Measurements from ENCODE around the gene SCUBE1.
"Not testable (repeated sequence)": the region's sequence is repeated elsewhere in the genome, so short reads cannot be mapped to it uniquely, and the experiment has no call there.

Gene SCUBE1

DNA sequence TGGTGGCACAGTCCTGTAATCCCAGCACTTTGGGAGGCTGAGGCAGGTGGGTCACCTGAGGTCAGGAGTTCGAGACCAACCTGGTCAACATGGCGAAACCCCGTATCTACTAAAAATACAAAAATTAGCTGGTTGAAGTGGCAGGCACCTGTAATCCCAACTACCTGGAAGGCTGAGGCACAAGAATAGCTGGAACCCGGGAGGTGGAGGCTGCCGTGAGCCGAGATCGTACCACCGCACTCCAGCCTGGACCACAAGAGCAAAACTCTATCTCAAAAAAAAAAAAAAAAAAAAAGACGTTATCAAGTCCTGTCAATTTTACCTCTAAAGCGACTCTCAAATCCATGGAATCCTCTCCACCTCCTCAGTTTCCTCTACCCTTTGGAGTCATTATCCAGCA, 12.5 kb upstream of the SCUBE1 start:
- DNase-seq: not testable (repeated sequence)

DNA sequence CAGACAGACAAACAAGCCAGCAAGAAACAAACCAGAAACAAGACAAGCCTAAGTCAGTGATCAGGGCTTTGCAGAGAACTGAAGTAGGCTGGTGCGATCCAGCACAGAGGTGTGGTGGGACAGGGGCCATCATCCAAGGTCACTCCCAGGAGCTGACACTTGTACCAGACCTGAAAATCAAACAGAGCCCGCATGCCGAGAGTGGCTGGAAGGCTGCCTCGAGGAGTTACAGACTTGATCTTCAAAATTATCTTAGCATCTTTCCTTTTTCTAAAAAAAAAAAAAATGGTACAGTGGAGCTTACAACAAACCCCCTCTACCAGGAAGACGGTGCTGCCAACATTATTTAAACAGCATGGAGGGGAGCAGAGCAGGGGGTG, 8.8 kb upstream of the SCUBE1 start:
- no peak for DNase-seq

DNA sequence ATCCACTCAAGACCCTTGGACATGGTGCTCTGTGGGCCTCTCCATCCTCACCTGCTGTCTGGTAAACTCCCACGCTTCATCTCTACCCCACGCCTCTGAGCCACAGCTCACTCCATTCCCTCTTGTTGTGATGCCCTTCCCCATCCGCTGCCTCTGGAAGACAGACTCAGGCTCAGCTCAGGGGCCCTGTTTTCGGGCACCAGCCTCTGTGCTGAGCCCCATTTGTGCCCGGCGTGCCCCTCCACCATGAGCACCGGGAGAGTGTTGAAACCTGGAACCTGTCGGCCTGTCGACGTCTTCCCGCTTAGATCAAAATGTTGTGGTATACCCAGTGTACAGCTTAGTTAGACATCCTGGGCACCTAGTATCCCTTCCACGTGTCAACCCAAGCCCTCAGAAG, 6.5 kb upstream of the SCUBE1 start:
- no peak for DNase-seq

DNA sequence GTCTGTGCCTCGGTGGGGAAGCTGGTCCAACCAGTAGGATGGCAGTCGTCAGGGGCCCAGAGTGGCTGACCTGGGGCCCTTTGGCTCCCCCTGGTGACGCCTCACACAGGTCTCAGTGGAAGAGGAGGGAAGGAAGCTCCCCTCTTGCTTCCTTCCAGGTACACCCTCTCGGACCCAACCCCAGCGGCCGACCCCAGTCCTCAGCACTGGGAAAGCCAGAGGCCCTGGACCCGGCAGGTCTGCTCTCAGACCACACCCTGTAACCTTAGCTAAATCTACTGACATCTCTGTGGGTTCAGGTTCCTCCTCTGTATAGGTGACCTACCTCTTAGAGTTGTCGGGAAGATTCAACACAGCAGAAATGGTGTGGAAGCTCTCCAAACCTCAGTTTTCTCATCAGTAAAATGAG, 3.4 kb upstream of the SCUBE1 start:
- DNase-seq: peak; percentile 71

DNA sequence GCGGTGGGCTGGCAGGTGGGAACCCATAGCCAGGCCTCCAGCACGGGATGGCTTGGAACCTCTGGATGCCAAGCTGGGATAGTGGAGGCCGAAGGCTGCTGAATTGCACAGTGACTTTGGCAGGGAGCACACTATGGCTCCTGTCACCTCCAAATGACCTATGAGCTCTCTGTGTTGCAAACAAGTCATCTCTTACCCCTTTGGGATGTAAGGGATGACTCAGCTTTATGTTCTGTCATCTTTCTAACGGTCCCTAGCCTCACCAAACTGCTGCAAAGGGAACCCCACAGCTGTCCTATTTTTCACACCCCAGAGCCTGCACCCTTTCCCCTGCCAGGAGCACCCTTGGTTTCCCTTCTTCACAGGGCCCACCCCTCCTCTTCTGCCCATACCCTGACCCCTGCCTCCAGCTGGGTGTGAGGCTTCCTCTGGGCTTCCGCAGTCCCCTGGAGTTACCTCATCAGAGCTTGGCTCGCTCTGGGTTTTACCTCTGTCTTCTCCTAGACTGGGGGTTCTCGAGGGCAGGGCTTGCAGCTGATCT, 2.7 kb upstream of the SCUBE1 start:
- DNase-seq: no peak

DNA sequence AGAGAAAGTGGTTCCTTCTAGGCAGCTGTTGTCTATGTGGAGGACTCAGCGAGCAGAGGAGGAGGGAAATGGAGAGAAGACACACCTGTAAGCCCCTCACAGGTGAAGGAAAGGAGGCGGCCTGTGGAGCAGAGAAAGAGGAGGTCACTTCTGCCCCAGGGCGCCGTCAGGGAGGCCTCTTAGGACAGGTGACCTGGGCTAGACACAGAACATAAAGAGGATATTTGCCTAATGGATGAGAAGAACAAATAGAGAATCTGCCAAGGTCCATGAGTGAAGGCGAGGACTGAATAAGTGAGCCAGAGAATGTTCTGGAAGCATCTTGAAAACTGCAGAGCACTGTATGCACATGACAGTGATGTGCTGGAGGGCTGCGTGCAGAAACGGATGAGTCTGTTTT, 2.2 kb upstream of the SCUBE1 start:
- DNase-seq: no peak

DNA sequence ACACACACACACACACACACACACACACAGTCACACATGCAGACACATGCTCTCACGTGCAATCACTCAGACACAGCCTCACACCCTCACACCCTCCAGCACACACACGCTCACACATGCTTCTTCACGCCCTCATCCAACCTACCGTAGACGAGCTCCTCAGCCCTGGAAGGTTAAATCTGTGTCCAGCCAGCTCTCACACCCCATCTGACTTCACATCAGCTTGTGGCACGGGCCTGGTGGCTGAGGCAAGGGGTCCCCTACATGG, 1.3 kb upstream of the SCUBE1 start:
- DNase-seq: no peak

DNA sequence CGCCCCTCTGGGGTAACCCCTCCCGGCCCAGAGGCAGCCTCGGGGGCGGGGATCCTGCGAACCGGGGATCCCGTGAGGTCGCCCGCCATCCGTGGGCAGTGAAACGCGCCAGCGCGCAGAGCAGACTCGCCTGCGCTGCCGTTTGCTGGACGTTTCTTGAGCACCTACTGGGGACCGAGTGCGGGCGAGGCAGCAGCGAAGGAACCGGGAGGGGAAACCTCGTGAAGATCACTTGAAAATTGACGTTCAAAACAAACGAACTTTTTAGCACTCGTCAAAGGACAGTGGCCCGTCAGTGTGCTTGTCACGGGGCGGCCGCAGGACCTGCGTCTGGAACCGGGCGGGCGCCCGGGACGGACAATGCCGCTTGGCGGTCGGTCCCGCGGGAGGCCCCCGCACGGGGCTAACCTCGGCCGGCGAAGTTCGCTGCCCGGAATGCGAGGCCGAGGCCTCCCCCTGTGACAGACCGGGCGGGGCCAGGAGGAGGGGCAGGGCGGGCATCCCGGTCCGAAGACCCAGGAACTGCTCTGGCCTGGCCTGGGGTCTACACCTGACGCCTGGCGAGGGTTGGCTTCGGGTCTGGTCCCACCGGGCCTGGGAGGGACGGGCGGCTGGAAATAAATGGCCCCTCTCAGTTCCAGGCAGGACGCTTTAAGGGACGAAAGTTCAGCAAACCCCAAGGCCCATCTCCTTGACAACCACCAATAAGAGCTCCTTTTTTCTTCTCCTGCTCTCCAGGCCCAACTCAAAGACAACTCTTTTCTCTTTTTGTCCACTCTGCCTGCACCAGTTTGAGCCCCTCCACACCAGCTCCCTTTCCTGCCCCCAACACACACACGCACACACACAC, 723 bp upstream of the SCUBE1 start:
- DNase-seq: no peak

DNA sequence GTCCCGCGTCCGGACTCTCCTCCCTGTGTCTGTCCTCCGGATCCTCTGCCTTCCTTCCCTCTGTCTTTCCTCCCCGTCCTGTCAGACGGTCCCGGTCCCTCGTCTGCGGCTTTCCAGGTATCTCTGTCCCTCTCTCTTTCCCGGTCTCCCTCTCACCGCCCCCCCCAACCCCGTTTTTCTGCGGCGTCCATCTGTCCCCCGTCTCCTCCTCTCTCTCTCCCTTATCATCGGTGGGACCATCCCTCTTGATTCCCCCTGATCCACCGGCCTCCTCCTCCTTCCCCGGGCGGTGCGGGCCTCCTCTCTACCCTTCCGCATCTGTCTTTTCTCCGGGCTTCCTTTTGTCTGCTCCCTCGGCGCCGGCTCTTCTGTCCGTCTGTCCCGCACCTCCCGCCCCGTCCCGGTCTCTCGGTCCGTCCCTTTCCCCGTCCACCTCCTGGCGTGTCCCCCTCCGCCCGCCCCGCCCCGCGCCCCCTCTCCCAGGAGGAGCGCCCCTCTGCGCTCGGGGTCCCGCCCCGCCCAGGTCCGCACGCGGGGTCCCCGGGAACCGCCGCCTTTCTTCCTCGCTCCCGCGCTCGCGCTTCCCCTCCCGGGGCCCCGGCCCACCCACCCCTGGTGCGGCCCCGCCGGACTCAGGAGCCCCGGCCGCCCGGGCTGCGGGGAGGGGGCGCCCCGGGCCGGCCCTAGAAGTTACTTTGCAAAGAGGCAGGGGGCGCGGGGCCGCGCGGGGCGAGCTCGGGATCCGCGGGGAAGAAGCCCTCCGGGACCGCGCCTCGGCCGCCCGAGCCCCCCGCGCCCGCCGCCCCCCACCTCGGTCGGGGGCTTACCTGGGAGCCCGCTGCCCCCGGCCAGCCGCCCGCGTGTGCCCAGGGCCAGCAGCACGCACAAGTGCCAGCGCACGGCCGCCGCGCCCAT, 568 bp downstream of the SCUBE1 start:
- no peak for DNase-seq

DNA sequence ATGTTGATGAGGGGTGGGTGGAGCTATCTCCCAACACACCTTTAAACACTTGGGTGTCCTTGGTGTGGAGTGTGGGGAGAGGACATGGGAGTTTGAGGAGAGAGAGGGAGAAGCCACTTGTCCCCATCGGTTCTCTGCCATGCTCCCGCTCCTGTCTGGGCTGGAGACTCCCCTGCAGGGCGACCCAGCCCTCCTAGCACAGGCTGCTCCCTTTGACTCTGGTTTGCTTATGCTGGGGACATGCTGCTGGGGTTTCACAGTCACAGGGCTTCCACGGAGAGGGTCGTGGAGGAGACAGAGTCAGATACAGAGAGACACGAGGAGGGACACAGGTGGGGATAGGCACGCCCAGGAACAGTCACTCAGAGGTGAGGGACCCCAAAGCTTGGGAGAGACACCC, 1.6 kb downstream of the SCUBE1 start:
- DNase-seq: no peak

DNA sequence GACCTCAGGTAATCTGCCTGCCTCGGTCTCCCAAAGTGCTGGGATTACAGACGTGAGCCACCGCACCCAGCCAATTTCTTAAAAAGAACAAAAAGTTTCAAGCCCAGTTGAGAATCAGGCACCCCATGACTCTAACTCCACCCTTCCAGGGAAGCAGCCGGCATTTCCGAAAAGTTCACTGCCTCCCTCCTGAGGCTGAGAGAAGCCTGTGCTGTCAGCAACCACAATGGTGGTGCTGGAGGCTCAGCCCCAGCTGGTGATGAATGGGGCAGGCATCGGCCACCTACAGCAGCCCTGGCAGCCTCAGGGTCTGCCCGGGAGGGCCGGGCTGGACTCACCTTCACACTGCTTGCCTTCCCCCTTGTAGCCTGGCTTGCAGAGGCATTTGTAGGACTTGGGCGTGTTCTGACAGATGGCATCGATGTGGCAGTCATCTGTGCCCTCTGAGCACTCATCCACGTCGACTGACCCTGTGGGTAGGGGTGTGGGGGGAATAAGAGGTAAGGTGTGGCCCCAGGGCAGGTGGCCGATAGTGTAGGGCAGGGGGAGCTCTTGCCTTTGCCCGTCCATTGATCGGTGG, 4.3 kb downstream of the SCUBE1 start:
- DNase-seq: no peak

DNA sequence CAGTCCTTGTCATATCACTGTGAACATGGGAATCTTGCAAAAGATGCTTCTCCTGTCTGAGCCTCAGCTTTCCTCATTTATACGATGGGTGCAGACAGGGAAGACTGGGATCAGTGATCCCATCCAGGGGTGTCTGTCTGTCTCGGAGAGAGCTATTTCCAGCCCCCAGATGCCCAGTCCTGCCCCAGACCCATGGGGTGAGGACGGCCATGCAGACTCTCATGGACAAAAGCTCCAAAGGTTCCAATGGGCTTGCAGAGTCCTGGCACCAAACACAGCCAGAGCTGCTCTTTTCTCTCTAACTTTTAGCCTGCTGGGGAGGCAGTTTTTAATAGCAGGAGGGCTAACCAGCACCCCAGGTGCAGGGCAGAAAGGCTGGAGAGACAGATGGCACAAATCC, 5.2 kb downstream of the SCUBE1 start:
- DNase-seq: no peak

DNA sequence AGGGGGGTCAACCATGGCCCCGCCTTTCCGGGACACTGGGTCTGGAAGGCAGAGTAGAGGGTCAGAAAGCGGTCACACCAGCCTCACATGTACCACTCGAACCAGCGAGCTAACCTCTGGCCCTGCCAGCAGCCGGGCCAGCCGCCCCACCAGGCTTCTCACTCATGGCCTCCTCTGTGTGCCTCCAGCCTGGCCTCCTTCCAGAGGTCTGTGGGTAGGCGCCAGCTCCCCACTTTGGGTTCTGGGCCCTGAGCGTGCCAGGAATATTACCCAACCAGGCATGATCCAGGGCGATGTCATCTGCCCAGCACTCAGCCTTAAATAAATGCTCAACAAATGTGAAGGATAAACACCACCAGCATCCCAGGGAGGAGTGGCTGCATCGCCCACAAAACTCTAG, 5.8 kb downstream of the SCUBE1 start:
- DNase-seq: no peak

DNA sequence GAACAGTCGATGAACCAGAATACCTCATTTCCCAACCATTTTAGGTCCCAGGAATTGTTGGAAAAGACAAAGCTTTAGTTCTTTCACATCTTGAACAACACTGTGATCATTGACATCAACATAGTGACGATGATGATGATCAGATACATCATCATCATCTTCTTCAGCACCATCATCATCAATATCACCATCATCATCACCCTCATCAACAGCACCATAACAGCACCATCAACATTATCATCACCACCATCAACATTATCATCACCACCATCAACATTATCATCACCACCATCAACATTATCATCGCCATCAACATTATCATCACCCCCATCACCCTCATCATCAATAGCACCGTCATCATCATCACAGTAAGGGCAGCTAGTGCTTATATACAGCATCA, 8.8 kb downstream of the SCUBE1 start:
- DNase-seq: no peak

DNA sequence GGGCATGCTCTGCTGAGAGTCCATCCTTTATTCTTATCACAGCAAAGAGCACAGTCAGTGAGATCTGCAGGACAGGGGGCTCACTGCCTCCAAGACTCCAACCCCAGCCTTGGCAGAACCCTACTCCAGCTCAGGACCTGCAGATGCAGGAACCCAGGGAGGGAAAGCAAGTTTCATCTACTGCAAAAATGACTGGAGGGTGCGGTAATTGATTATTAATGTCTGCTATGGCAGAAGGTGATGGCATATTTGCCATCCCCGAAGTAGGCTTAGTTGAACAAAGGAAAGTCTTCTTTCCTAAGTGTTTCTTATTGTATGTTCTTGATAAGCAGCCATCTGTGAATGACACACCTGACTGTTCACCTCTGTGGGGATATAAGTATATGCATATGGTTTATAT, 9.2 kb downstream of the SCUBE1 start:
- DNase-seq: no peak

DNA sequence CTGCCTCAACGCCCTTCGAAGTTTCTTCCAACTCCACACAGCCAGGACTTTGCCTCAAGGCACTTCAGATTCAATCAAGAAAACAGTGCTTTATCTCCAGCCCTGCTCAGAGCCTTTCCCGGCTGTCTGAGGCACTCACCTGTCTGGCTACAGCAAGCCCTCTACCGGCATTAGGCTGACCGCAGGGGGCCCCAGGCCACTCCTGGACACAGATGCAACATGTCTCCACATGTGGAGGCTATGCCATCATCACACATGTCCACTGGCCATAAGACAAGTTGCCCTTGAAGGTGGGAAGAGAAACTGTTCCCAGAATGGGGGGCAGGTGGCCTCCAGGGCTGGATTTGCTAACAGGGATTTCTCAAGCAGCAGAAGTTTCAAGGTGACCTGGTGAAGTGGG, 10.0 kb downstream of the SCUBE1 start:
- DNase-seq: no peak

DNA sequence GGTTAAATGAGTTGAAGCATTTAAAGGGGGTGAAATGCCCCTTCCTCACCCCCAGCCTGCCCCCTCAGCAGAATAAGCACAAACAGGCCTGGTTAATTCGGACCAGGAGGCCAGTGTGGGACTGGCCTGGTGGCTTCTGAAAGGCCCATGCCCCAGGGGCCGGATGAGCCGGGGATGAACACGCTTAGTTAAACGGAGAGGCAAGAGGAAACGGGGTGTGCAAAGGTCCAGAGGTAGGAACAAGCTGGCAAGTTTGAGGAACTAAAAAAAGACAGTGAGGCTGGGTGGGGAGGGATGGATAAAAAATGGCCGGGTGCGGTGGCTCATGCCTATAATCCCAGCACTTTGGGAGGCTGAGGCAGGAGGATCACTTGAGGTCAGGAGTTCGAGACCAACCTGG, 11.5 kb downstream of the SCUBE1 start:
- no peak for DNase-seq

DNA sequence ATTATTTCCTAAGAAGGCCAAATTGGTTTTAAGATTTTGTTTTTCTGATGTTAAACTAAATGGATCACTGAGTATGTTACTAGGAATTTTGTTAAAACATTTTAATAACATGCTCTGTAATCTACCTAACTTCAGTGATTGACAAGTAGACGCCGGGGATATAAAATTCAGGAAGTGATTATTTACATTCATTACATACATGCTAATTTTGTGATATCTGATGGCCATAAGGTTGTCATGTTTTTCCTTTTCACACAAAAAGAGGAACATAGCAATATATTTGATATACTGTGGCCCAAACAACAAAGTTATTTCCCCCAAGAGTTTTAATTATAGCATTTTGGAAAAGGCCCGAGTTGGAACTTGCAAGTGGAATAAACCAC, 12.1 kb downstream of the SCUBE1 start:
- DNase-seq: no peak

DNA sequence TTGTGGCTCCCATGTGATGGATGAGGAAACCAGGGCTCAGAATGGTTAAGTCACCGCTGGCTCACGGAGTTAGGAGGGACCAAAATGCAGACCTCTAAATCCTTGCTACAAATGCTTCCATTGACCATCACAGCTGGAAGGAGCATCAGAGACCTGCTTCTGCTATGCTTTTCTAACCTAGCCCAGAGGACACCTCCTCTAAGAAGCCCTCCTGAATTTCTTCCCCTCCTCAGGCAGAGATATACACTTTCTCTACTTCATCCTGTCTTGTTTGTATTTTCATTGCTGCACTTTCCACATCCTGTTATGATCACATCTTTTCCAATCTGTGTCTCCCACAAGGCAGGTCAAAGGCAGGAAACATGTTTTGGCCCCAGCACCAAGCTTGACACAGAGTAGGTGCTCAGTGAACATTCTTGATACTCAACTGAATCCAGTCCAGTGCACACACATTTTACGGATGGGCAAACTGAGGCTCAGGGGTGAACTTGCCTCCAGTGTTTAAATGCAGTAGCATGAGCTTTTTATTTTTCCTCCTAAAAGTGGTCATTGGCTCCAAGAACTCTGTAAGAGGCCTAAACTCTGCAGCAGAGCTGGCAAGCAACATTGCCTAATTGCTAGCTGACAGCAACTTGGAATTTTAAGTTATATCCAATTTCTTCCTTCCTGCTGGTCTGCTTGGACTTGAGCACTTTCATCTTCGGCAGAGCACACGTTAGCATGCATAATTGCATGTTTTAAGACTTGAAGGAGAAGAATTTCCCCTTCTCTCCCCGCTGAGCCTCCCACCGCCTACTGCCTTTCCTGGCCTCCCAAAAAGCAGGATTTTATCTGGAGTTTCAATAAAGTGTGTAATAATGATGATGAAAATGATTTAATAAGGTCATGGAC, 12.7 kb downstream of the SCUBE1 start:
- peak; percentile 18 for DNase-seq

DNA sequence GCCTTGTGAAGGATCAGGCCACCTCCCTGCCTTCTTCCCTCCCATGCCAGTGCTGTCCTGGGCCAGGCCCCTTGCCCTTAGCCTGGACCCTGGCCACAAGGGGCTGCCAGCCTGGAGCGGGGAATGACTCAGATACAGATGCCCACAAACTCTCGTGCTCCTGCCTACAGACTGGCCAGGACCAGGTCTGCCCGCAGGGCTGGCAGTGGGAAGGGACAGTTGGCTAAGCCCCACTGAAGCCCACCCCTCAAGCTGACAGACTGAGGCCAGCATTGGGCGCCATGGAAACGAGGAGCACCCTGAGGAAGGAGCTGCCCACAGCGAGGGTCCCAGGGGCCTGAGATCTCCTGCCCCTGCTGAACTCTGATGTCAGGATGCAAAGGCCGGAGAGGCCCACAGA, 14.1 kb downstream of the SCUBE1 start:
- DNase-seq: no peak

DNA sequence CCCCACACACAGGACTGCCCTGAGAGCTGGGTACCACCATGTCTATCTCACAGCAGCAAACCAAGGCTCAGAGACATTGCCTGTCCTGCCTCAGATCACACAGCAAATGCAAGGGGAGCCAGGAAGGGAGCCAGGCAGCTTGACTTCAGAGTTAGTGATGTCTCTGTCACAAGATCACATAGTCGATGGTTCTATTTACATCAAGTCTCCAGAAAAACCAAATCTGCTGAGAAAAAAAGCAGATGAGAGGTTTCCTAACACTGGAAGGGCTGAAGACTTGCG, 16.1 kb downstream of the SCUBE1 start:
- no peak for DNase-seq

DNA sequence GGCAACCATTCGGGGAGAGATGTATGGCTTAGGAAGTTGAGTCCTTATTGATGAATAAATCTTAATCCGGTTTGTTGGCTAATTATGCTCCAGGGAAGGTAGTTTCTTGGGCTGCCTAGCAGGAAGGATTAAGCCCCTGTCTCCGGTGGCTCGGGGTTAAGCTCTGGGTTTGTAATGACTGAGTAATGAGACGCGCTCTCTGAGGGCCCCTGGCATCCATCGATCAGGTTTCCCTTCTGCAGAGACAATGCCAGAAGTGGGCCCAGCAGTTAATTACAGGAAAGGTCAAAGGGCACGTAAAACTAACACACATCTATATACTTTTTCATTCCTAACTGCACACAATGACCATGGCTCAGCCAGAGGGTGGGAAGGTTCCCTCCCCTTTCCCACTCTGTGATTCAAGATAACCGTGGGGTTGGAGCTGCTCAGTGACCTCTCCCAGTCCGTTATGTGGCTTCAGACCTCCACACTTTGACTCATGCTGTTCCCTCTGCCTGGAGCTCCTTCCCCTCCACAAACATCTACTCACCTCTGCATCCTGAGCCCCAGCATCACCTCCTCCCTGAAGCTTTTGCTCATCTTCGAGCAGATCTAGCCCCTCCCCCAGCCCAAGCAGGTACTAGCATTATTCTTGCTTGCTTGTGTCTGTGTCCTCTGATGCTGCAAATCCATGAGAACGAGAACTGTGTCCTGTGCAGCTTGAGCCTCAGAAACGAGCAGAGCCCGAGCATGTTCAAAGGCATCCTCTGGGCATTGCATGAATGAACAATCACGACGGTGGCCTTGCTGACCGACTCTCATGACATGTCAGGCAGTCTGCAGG, 16.6 kb downstream of the SCUBE1 start:
- peak; percentile 81 for DNase-seq
